HepG2 (cell line): ENCODE data around the gene TULP4.

Experiments used
- ARNTL ChIP-seq: sonication (generic); formaldehyde crosslinking; IDR thresholded peaks from 2 replicates; pipeline ENCODE4 v1.4.0; 2020; ENCODE audit warnings: mild to moderate bottlenecking, missing genetic modification reagents
- CTCF ChIP-seq: sonication (generic); formaldehyde crosslinking; IDR thresholded peaks from 2 replicates; pipeline ENCODE4 v1.5.0; 2020; ENCODE audit warnings: mild to moderate bottlenecking, missing genetic modification reagents, moderate library complexity
- ESRRA ChIP-seq: sonication (generic); formaldehyde crosslinking; IDR thresholded peaks from 2 replicates; pipeline ENCODE4 v1.5.1; 2020; ENCODE audit warnings: mild to moderate bottlenecking, low read depth, missing genetic modification reagents
- MAX ChIP-seq: IDR thresholded peaks from 2 replicates; pipeline ENCODE4 v1.6.1; 2012; ENCODE audit warnings: inconsistent platforms
- POLR2A ChIP-seq, 2 experiments: IDR thresholded peaks; 2 replicates each; pipeline ENCODE4 v1.6.1; 2011; ENCODE audit warnings: low read depth in 2 of 2, low read length in 2 of 2, mild to moderate bottlenecking in 1 of 2, moderate library complexity in 1 of 2; ENCODE audit not compliant: insufficient read depth in 1 of 2
- POLR2AphosphoS5 ChIP-seq: IDR thresholded peaks from 2 replicates; pipeline ENCODE4 v1.6.1; 2012; ENCODE audit warnings: low read depth, low read length
- RAD21 ChIP-seq: fragments of 450-650 bp; formaldehyde crosslinking; IDR thresholded peaks from 2 replicates; pipeline ENCODE4 v1.5.0; 2020; ENCODE audit warnings: mild to moderate bottlenecking
- SOX5 ChIP-seq: IDR thresholded peaks from 2 replicates; pipeline ENCODE4 v1.6.1; 2016; ENCODE audit warnings: borderline replicate concordance
- ZNF207 ChIP-seq: fragments of 450-650 bp; IDR thresholded peaks from 2 replicates; pipeline ENCODE4 v1.6.1; 2016; ENCODE audit warnings: antibody characterized with exemption, borderline replicate concordance
- TF ChIP-seq, protein P1 (sequence below): sonication (generic); formaldehyde crosslinking; IDR thresholded peaks from 2 replicates; pipeline ENCODE4 v1.8.0; 2022; ENCODE audit warnings: missing genetic modification reagents, mild to moderate bottlenecking, moderate library complexity, borderline replicate concordance
- TF ChIP-seq, protein P2 (sequence below): IDR thresholded peaks from 2 replicates; pipeline ENCODE4 v1.6.1; 2016; ENCODE audit warnings: low read depth

DNA sequence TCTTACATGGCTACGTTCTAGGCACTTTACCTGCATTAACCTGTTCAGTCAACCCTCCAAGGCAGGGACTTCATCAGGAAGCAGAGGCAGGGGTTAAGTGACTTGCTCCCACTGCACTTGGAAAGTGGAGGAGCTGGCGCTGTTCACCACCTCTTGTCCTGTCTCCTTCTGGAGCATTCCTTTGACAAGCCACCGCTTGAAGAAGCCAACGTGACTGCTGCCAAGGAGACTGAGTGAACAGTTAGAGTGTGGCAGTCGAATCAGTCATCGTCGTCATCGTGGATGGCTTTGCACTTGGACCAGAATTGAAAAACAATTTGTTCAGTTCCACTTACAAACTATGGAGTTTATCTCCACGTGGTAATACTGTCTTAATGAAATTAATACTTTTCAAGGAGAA is 60.9 kb downstream of the TULP4 start:
- TF ChIP-seq, protein P1, sequence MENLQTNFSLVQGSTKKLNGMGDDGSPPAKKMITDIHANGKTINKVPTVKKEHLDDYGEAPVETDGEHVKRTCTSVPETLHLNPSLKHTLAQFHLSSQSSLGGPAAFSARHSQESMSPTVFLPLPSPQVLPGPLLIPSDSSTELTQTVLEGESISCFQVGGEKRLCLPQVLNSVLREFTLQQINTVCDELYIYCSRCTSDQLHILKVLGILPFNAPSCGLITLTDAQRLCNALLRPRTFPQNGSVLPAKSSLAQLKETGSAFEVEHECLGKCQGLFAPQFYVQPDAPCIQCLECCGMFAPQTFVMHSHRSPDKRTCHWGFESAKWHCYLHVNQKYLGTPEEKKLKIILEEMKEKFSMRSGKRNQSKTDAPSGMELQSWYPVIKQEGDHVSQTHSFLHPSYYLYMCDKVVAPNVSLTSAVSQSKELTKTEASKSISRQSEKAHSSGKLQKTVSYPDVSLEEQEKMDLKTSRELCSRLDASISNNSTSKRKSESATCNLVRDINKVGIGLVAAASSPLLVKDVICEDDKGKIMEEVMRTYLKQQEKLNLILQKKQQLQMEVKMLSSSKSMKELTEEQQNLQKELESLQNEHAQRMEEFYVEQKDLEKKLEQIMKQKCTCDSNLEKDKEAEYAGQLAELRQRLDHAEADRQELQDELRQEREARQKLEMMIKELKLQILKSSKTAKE (CRISPR knock-in tag), result no peak
- TF ChIP-seq ESRRA (no peak), POLR2AphosphoS5 (no peak), ARNTL (CRISPR knock-in tag) (no peak), RAD21 (CRISPR knock-in tag) (no peak), POLR2A (IDR thresholded peaks at IDR 0.05; ENCODE audit: insufficient read depth in 1 of 2, low read depth in 2 of 2, low read length in 2 of 2) (no peak), MAX (no peak), SOX5 (CRISPR knock-in tag) (no peak), CTCF (CRISPR knock-in tag) (no peak), ZNF207 (no peak)
- TF ChIP-seq, protein P2, sequence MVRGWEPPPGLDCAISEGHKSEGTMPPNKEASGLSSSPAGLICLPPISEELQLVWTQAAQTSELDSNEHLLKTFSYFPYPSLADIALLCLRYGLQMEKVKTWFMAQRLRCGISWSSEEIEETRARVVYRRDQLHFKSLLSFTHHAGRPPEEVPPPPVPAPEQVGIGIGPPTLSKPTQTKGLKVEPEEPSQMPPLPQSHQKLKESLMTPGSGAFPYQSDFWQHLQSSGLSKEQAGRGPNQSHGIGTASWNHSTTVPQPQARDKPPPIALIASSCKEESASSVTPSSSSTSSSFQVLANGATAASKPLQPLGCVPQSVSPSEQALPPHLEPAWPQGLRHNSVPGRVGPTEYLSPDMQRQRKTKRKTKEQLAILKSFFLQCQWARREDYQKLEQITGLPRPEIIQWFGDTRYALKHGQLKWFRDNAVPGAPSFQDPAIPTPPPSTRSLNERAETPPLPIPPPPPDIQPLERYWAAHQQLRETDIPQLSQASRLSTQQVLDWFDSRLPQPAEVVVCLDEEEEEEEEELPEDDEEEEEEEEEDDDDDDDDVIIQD (CRISPR knock-in tag), result no peak
